GM12873 (cell line): ENCODE results near the gene PHF21A.

Experiments
- CTCF ChIP-seq: IDR thresholded peaks from 2 replicates; pipeline ENCODE4 v1.5.1; 2012; ENCODE audit warnings: low read depth, mild to moderate bottlenecking, moderate library complexity, low read length, control low read depth; ENCODE audit not compliant: insufficient read depth; ENCODE audit errors: missing control alignments

The PHF21A gene

GRCh38 chr11:46105134-46105628 lies 16.1 kb downstream of the PHF21A start:
- no peak for TF ChIP-seq CTCF

DNA sequence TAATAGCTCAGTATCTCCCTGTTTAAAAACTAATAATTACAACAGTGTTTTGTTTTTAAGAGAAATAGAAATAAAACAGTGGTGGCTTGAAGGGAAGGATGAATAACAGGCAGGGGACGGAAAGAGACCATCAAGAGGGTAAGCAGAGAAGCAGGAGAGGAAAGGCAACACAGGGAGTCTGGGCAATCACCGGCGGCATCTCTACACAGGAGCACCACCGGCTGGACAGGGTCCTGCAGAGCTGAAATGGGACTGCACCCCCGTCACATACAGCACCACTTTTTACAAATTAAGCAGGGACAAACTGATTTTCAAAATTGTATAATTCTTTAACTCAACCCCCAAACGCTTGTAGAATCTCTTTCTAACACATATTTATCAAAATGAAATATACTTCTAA lies 18.4 kb downstream of the PHF21A start:
- TF ChIP-seq CTCF = no peak

DNA sequence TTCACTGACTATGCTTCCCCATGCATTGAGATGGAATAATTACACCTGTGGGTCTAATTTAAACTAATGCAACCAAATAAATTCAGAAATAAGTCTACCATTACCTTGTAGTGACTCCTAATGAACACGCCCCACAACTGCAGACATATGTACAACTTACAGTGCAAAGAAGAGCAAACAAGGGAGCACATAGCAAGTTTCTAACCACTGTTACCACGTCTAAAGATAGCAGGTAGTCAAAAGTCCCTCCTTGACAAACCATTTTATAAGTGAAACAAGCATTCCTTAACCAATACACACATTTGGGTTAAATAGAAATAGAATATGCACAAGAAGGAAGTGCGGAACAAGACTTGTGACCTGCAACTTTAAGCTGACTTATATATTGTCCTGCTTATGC lies 20.6 kb downstream of the PHF21A start:
- TF ChIP-seq CTCF = no peak

GRCh38 chr11:46099963-46100316 lies 21.3 kb downstream of the PHF21A start:
- no peak for TF ChIP-seq CTCF

DNA sequence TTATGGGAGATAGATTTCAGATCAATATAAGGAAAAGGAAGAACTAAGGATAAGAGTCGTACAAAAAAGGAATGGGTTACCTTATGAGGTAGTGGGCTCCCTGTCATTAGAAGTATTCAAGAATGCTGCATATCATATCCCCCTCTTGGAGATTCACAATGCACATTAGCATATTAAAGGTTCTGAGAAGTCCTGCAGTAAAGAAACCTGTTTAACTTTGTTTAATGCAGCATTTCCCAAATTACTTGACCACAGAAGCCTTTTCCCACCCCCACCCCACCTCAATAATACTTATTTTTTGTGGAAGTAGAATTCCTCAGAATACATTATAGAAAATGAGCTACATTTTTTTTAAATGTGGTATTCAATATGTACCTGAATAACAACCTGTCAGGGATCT lies 30.9 kb downstream of the PHF21A start:
- TF ChIP-seq CTCF = no peak

DNA sequence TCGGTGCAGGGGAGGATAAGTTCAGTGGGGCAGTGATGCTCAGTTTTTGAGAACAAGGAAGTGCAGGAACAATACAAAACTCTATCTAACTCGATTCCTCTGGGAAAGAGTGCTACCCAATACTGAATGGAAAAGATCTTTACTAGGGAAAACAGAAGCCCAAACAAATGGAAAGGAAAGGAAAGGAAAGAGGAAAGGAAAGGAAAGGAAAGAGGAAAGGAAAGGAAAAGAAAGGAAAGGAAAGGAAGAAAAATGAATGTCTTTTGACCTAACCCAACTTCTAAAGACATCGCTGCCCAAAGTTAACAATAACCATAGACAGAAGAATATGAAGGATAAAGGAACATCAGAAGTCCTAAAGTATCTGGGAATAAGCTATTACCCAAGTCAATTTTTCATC lies 41.6 kb downstream of the PHF21A start:
- no peak for TF ChIP-seq CTCF

DNA sequence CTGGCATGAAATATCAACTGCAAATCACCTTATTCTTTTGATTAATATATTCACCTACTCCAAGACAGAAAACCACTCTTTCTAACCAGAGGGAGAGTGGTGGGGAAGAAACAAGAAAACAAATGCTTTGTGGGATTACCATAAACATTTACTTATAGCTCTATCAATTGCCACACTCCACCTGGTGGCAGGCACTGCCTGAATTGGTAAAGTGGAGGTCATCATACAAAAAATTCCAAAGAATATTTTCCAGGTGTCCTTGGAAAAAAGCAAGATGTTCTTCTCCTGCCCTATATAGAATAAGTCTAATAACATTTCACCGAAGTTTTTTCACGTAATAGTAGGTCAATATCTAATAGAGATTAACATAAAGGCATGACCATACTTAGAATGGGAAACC lies 45.3 kb downstream of the PHF21A start:
- TF ChIP-seq CTCF = no peak
